Neural cell (in vitro differentiated cells): ENCODE measurements around the gene HLA-A. TPM values are rescaled to one million over a fixed set of nuclear protein-coding genes. Genes with fewer than 3 reads are reported as not detected.

Experiments
- H2AFZ ChIP-seq: fragments of 200-600, 300-800 bp; sonication (generic), shearing (Covaris generic); 2 replicates; pipeline ENCODE4 v1.6.0; 2014; ENCODE audit warnings: low read depth, mild to moderate bottlenecking, antibody characterized with exemption, low read length, moderate library complexity
- H3F3A ChIP-seq: fragments of 200-600 bp; shearing (Covaris generic); 2 replicates; pipeline ENCODE4 v1.6.1; 2016; ENCODE audit warnings: mild to moderate bottlenecking, moderate library complexity, mixed read lengths, antibody characterized with exemption, low read length; ENCODE audit not compliant: insufficient read depth, poor library complexity, severe bottlenecking
- H3K27ac ChIP-seq: fragments of 200-600, 300-800 bp; sonication (generic), shearing (Covaris generic); 2 replicates; pipeline ENCODE4 v1.5.1; 2014; ENCODE audit warnings: mild to moderate bottlenecking, low read length, moderate library complexity
- H3K27me3 ChIP-seq: fragments of 300-800, 200-600 bp; sonication (generic), shearing (Covaris generic); 2 replicates; pipeline ENCODE4 v1.6.0; 2014; ENCODE audit warnings: mild to moderate bottlenecking, low read depth, low read length, moderate library complexity; ENCODE audit not compliant: insufficient read depth
- H3K36me3 ChIP-seq: fragments of 300-800, 200-600 bp; sonication (generic), shearing (Covaris generic); 2 replicates; pipeline ENCODE4 v1.5.1; 2014; ENCODE audit warnings: mild to moderate bottlenecking, antibody characterized with exemption, low read length, moderate library complexity; ENCODE audit not compliant: insufficient read depth
- H3K4me2 ChIP-seq: fragments of 300-800, 200-600 bp; sonication (generic), shearing (Covaris generic); 2 replicates; pipeline ENCODE4 v1.6.0; 2014; ENCODE audit warnings: mild to moderate bottlenecking, low read length
- H3K4me3 ChIP-seq: fragments of 300-800, 200-600 bp; sonication (generic), shearing (Covaris generic); 2 replicates; pipeline ENCODE4 v1.5.1; 2014; ENCODE audit warnings: mild to moderate bottlenecking, low read length, moderate library complexity
- H3K79me2 ChIP-seq: fragments of 200-600 bp; shearing (Covaris generic); replicated peaks from 2 replicates; pipeline ENCODE4 v1.6.0; 2014; ENCODE audit warnings: mild to moderate bottlenecking, low read length, moderate library complexity; ENCODE audit not compliant: insufficient read depth
- H3K9ac ChIP-seq: fragments of 300-800, 200-600 bp; sonication (generic), shearing (Covaris generic); 2 replicates; pipeline ENCODE4 v1.6.1; 2016; ENCODE audit warnings: mild to moderate bottlenecking, low read length, mixed read lengths
- H3K9me2 ChIP-seq: fragments of 200-600 bp; shearing (Covaris generic); 2 replicates; pipeline ENCODE4 v1.6.1; 2016; ENCODE audit warnings: mild to moderate bottlenecking, low read length, mixed read lengths; ENCODE audit not compliant: insufficient read depth
- H3K9me3 ChIP-seq: fragments of 200-600, 300-800 bp; sonication (generic), shearing (Covaris generic); 2 replicates; pipeline ENCODE4 v1.6.1; 2016; ENCODE audit warnings: mild to moderate bottlenecking, mixed run types, low read length, moderate library complexity, mixed read lengths
- H4K20me1 ChIP-seq: fragments of 200-600 bp; shearing (Covaris generic); 2 replicates; pipeline ENCODE4 v1.6.1; 2016; ENCODE audit warnings: mild to moderate bottlenecking, mixed run types; ENCODE audit not compliant: insufficient read depth
- CTCF ChIP-seq: fragments of 450-650 bp; IDR thresholded peaks from 2 replicates; pipeline ENCODE4 v1.5.1; 2014; ENCODE audit warnings: antibody characterized with exemption, mild to moderate bottlenecking, moderate library complexity; ENCODE audit not compliant: poor library complexity, severe bottlenecking
- EP300 ChIP-seq: fragments of 450-650 bp; conservative IDR thresholded peaks from 2 replicates; pipeline ENCODE4 v1.6.1; 2014; ENCODE audit warnings: antibody characterized with exemption, mild to moderate bottlenecking, moderate library complexity; ENCODE audit not compliant: poor library complexity, severe bottlenecking
- EZH2 ChIP-seq: fragments of 200-600, 300-800 bp; shearing (Covaris generic), sonication (generic); IDR thresholded peaks from 2 replicates; pipeline ENCODE4 v1.6.1; 2014; ENCODE audit warnings: antibody characterized with exemption, low read length, borderline replicate concordance, mild to moderate bottlenecking; ENCODE audit not compliant: insufficient read depth, poor library complexity, severe bottlenecking
- MXI1 ChIP-seq: fragments of 450-650 bp; conservative IDR thresholded peaks from 2 replicates; pipeline ENCODE4 v1.6.1; 2014; ENCODE audit warnings: antibody characterized with exemption, mild to moderate bottlenecking; ENCODE audit not compliant: poor library complexity, severe bottlenecking
- POLR2AphosphoS5 ChIP-seq: IDR thresholded peaks from 2 replicates; pipeline ENCODE4 v1.6.1; 2012
- RAD21 ChIP-seq: fragments of 450-650 bp; conservative IDR thresholded peaks from 2 replicates; pipeline ENCODE4 v1.6.1; 2014; ENCODE audit warnings: antibody characterized with exemption, mild to moderate bottlenecking, moderate library complexity
- REST ChIP-seq: IDR thresholded peaks from 2 replicates; pipeline ENCODE4 v1.6.1; 2012; ENCODE audit warnings: borderline replicate concordance
- SMC3 ChIP-seq: fragments of 450-650 bp; conservative IDR thresholded peaks from 2 replicates; pipeline ENCODE4 v1.6.1; 2014; ENCODE audit warnings: antibody characterized with exemption, mild to moderate bottlenecking, moderate library complexity; ENCODE audit not compliant: poor library complexity
- TAF1 ChIP-seq: IDR thresholded peaks from 2 replicates; pipeline ENCODE4 v1.6.1; 2012; ENCODE audit warnings: low read depth
- polyA plus RNA-seq: library from polyadenylated mRNA; depleted of rRNA; stranded (reverse); fragments of >200 nt; gene quantifications from 2 replicates; pipeline ENCODE4 v1.2.3, GENCODE V29; 2014

The HLA-A gene
- polyA plus RNA-seq, 1 donor from 2014 or later: 47.6 TPM

GRCh38 chr6:29955783-29956182 lies 13.5 kb downstream of the HLA-A start:
- no peak overlapping the region for H3K27ac ChIP-seq
- H2AFZ ChIP-seq: no peak overlapping the region
- no peaks in the 10 kb centered on the region for H3K27me3 ChIP-seq
- no peak overlapping the region for H3K4me3 ChIP-seq
- no peak overlapping the region for H3K9ac ChIP-seq
- no peaks in the 10 kb centered on the region for H3K36me3 ChIP-seq
- H3K9me2 ChIP-seq: no peaks in the 10 kb centered on the region
- no peak for TF ChIP-seq TAF1
- TF ChIP-seq SMC3: no peak
- TF ChIP-seq EZH2: no peak
- no peak for TF ChIP-seq CTCF
- TF ChIP-seq MXI1: no peak
- TF ChIP-seq POLR2AphosphoS5: no peak
- no peak for TF ChIP-seq EP300
- no peaks in the 10 kb centered on the region for H3K9me3 ChIP-seq
- no peak overlapping the region for H3K4me2 ChIP-seq
- no peaks in the 10 kb centered on the region for H3F3A ChIP-seq
- no peaks in the 10 kb centered on the region for H4K20me1 ChIP-seq
- no peaks in the 10 kb centered on the region for H3K79me2 ChIP-seq

- Histone ChIP-seq H3K79me2 (no peaks in the 10 kb centered on the region), H4K20me1 (no peaks in the 10 kb centered on the region), H3K4me3 (no peak overlapping the region), H3K9ac (no peak overlapping the region), H3K9me2 (no peaks in the 10 kb centered on the region), H3K27ac (no peak overlapping the region), H3K4me2 (no peak overlapping the region), H2AFZ (no peak overlapping the region), H3K27me3 (no peaks in the 10 kb centered on the region), H3F3A (no peaks in the 10 kb centered on the region), H3K36me3 (no peaks in the 10 kb centered on the region), H3K9me3 (no peaks in the 10 kb centered on the region)
- TF ChIP-seq EP300: no peak
- TF ChIP-seq EZH2: no peak
- TF ChIP-seq TAF1: no peak
- TF ChIP-seq MXI1: no peak
- TF ChIP-seq SMC3: no peak
- TF ChIP-seq POLR2AphosphoS5: no peak
- no peak for TF ChIP-seq REST
- no peak for TF ChIP-seq RAD21
These were observed 14.2 kb downstream of the HLA-A start for GRCh38 chr6:29956518-29956917.
